OCI-LY1 (cell line): ENCODE measurements around the gene LAIR2.

Experiments
- H2AFZ ChIP-seq: fragments of 200-600 bp; sonication (generic), shearing (Covaris generic); 2 replicates; pipeline ENCODE4 v1.6.0; 2014; ENCODE audit warnings: antibody characterized with exemption, mild to moderate bottlenecking, low read length
- H3F3A ChIP-seq: fragments of 200-600 bp; sonication (generic), shearing (Covaris generic); 2 replicates; pipeline ENCODE4 v1.6.0; 2014; ENCODE audit warnings: mild to moderate bottlenecking, antibody characterized with exemption, low read length, moderate library complexity; ENCODE audit not compliant: insufficient read depth
- H3K27ac ChIP-seq: fragments of 200-600 bp; sonication (generic); 2 replicates; pipeline ENCODE4 v1.5.1; 2014; ENCODE audit warnings: low read length, mixed run types, mild to moderate bottlenecking, low read depth; ENCODE audit not compliant: poor library complexity, severe bottlenecking
- H3K27me3 ChIP-seq: fragments of 200-600 bp; sonication (generic); 2 replicates; pipeline ENCODE4 v1.6.0; 2014; ENCODE audit warnings: antibody characterized with exemption, mild to moderate bottlenecking, low read length, moderate library complexity; ENCODE audit not compliant: insufficient read depth
- H3K36me3 ChIP-seq: fragments of 200-600 bp; sonication (generic); 2 replicates; pipeline ENCODE4 v1.6.1; 2014; ENCODE audit warnings: mild to moderate bottlenecking, antibody characterized with exemption, low read length, moderate library complexity, mixed read lengths; ENCODE audit not compliant: insufficient read depth
- H3K4me1 ChIP-seq: fragments of 200-600 bp; sonication (generic); 2 replicates; pipeline ENCODE4 v1.5.1; 2014; ENCODE audit warnings: mild to moderate bottlenecking, low read length, moderate library complexity; ENCODE audit not compliant: insufficient read depth, severe bottlenecking
- H3K4me2 ChIP-seq: fragments of 200-600 bp; sonication (generic), shearing (Covaris generic); 2 replicates; pipeline ENCODE4 v1.6.1; 2014; ENCODE audit warnings: low read length
- H3K4me3 ChIP-seq: fragments of 200-600 bp; sonication (generic); 2 replicates; pipeline ENCODE4 v1.5.1; 2014; ENCODE audit warnings: low read length, low read depth, mild to moderate bottlenecking, mixed read lengths; ENCODE audit not compliant: poor library complexity, severe bottlenecking
- H3K79me2 ChIP-seq: fragments of 200-600 bp; shearing (Covaris generic); 2 replicates; pipeline ENCODE4 v1.6.1; 2016; ENCODE audit warnings: mixed run types, low read length, mixed read lengths; ENCODE audit not compliant: insufficient read depth
- H3K9ac ChIP-seq: fragments of 200-600 bp; sonication (generic), shearing (Covaris generic); 2 replicates; pipeline ENCODE4 v1.6.1; 2014; ENCODE audit warnings: mild to moderate bottlenecking, low read length, mixed read lengths
- H3K9me2 ChIP-seq: fragments of 200-600 bp; sonication (generic), shearing (Covaris generic); 2 replicates; pipeline ENCODE4 v1.6.1; 2014; ENCODE audit warnings: low read depth, mild to moderate bottlenecking, low read length, mixed read lengths
- H3K9me3 ChIP-seq: fragments of 200-600 bp; shearing (Covaris generic); 2 replicates; pipeline ENCODE4 v1.6.1; 2014; ENCODE audit warnings: low read length, mixed read lengths
- H4K20me1 ChIP-seq: fragments of 200-600 bp; sonication (generic), shearing (Covaris generic); 2 replicates; pipeline ENCODE4 v1.6.0; 2016; ENCODE audit warnings: mild to moderate bottlenecking, low read length; ENCODE audit not compliant: insufficient read depth
- EZH2 ChIP-seq: fragments of 200-600 bp; sonication (generic), shearing (Covaris generic); IDR thresholded peaks from 2 replicates; pipeline ENCODE4 v1.8.0; 2017; ENCODE audit warnings: borderline replicate concordance, mixed run types, mild to moderate bottlenecking, antibody characterized with exemption, low read length, moderate library complexity, mixed read lengths
- TF ChIP-seq, protein P1 (sequence below): fragments of 200-600 bp; sonication (generic), shearing (Covaris generic); IDR thresholded peaks from 2 replicates; pipeline ENCODE4 v1.5.1; 2017; ENCODE audit warnings: mild to moderate bottlenecking, antibody characterized with exemption, low read length, moderate library complexity, mixed read lengths

Gene LAIR2, protein sequence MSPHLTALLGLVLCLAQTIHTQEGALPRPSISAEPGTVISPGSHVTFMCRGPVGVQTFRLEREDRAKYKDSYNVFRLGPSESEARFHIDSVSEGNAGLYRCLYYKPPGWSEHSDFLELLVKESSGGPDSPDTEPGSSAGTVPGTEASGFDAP

DNA sequence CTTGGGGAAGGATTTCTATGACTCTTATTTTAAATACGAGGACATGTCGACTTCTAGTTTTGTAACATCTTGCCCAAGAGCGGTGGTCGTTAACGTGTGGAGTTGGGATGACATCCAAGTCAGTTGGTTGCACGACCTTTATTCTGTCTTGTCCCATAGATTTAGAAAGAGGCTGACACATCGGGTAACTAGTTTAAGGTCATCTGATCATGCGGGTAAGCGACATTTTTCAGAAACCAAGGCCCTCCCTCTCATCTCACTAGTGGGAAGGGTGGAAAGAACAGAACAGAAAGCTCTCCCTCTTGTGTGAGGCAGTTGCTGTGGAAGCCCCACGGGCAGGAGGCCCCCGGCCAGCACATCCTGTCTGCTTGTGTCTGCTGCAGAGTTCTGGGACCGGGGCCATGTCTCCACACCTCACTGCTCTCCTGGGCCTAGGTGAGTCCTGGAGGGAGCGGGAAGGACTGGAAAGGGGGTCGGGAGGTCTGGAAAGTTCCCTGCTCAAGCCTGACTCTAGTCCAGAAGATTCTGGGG lies at the start of gene LAIR2:
LAIR2 (plus strand) TSS at position 314 of the 531 bp plus-strand sequence; CDS start at position 402, 88 bp downstream.
- H3K9me3 ChIP-seq, result no peaks in the 10 kb centered on the region
- H3F3A ChIP-seq, result no peaks in the 10 kb centered on the region
- H3K9me2 ChIP-seq, result no peaks in the 10 kb centered on the region
- H3K36me3 ChIP-seq, result no peaks in the 10 kb centered on the region
- no peak within 1 kb of the TSS for H2AFZ ChIP-seq
- no peaks in the 10 kb centered on the region for H3K79me2 ChIP-seq
- no peaks in the 10 kb centered on the region for H3K27me3 ChIP-seq
- H3K4me3 ChIP-seq, result no peak within 1 kb of the TSS
- no peak within 1 kb of the TSS for H3K9ac ChIP-seq
- no peak within 1 kb of the TSS for H3K4me2 ChIP-seq
- TF ChIP-seq, protein P1, sequence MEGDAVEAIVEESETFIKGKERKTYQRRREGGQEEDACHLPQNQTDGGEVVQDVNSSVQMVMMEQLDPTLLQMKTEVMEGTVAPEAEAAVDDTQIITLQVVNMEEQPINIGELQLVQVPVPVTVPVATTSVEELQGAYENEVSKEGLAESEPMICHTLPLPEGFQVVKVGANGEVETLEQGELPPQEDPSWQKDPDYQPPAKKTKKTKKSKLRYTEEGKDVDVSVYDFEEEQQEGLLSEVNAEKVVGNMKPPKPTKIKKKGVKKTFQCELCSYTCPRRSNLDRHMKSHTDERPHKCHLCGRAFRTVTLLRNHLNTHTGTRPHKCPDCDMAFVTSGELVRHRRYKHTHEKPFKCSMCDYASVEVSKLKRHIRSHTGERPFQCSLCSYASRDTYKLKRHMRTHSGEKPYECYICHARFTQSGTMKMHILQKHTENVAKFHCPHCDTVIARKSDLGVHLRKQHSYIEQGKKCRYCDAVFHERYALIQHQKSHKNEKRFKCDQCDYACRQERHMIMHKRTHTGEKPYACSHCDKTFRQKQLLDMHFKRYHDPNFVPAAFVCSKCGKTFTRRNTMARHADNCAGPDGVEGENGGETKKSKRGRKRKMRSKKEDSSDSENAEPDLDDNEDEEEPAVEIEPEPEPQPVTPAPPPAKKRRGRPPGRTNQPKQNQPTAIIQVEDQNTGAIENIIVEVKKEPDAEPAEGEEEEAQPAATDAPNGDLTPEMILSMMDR, result no peak
- TF ChIP-seq EZH2, result no peak
- H3K27ac ChIP-seq, result no peak within 1 kb of the TSS
- no peaks in the 10 kb centered on the region for H3K4me1 ChIP-seq
- H4K20me1 ChIP-seq, result no peaks in the 10 kb centered on the region

DNA sequence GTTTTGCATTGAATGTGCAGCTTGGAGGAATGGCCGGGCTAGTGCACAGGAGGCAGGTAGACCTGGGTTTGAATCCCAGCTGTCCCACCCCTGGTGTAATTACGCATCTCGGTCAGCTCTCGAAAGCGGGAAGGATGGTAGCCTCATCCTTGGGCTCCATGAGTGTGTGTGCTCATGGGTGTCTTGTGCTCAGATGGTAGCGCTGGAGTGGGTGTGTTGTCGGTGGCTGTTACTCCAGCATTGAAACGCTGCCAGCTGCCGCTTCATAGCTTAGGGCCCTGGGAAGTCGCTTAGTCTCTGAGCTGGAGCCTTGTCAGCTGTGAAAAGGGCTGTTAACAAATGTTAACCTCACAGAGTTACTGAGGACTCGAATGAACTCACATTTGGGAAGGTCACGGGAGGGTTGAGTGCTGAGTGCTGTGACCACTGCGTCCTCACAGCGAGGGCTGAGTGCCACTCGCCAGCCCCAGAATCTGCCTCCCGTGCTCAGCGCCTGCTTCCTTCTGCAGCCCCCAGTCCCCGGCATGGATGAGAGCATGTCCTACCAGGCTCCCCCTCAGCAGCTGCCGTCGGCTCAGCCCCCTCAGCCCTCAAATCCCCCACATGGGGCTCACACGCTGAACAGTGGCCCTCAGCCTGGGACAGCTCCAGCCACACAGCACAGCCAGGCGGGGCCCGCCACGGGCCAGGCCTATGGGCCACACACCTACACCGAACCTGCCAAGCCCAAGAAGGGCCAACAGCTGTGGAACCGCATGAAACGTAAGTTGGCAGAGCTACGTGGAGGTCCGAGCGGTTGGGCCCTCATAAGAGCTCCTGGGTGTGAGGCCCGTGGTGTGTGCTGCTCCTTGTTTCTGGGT lies 48.5 kb upstream of the LAIR2 start:
- no peaks in the 10 kb centered on the region for H3F3A ChIP-seq
- H2AFZ ChIP-seq, result no peak overlapping the region
- H3K4me3 ChIP-seq, result no peak overlapping the region
- H3K4me1 ChIP-seq, result peaks cover 18% of the 10 kb centered on the region
- no peak overlapping the region for H3K27ac ChIP-seq
- H3K9ac ChIP-seq, result no peak overlapping the region
- no peaks in the 10 kb centered on the region for H3K9me3 ChIP-seq
- peaks cover 85% of the 10 kb centered on the region for H3K36me3 ChIP-seq
- no peaks in the 10 kb centered on the region for H3K9me2 ChIP-seq
- H4K20me1 ChIP-seq, result no peaks in the 10 kb centered on the region
- no peak overlapping the region for H3K4me2 ChIP-seq
- H3K27me3 ChIP-seq, result no peaks in the 10 kb centered on the region
- H3K79me2 ChIP-seq, result peaks cover 28% of the 10 kb centered on the region
- TF ChIP-seq EZH2, result no peak
- TF ChIP-seq, protein P1, result no peak

DNA sequence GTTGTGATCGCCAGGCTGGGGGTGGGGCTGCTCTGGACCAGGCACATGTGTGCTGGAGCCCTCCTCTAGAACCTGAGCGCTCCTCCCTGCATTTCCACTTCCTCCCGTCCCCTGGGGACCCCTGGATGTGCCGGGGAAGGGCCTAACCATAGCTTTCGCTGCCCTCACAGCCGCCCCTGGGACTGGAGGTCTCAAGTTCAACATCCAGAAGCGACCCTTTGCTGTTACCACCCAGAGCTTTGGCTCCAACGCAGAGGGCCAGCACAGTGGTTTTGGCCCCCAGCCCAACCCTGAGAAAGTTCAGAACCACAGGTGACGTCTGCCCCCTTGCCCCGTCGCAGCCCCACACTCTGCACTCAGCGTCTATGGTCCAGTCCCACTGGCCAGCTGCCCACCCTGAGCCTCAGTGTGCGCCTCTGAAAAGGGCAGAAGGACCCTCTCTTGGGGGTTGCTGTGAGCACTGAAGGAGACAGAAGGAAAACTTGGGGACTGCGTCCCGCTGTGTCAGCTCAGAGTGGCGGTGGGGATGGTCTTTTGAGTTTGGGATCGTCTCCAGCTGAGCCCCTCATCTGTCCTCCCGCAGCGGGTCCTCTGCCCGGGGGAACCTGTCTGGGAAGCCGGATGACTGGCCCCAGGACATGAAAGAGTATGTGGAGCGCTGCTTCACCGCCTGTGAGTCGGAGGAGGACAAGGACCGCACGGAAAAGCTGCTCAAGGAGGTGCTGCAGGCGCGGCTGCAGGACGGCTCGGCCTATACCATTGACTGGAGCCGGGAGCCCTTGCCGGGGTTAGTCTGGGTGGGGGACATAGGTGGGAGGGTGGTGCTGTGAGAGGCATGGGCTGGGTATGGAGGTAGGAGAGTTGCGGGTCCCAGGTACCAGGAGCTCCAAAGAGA lies 47.6 kb upstream of the LAIR2 start:
- H3K4me2 ChIP-seq, result no peak overlapping the region
- no peak overlapping the region for H3K27ac ChIP-seq
- H3K27me3 ChIP-seq, result no peaks in the 10 kb centered on the region
- H3K9me3 ChIP-seq, result no peaks in the 10 kb centered on the region
- peaks cover 20% of the 10 kb centered on the region for H3K79me2 ChIP-seq
- TF ChIP-seq EZH2, result no peak
- TF ChIP-seq, protein P1, result no peak
- peaks cover 16% of the 10 kb centered on the region for H3K4me1 ChIP-seq
- H3K36me3 ChIP-seq, result peaks cover 92% of the 10 kb centered on the region
- no peaks in the 10 kb centered on the region for H4K20me1 ChIP-seq
- no peak overlapping the region for H3K4me3 ChIP-seq
- no peak overlapping the region for H3K9ac ChIP-seq
- H3F3A ChIP-seq, result no peaks in the 10 kb centered on the region
- H2AFZ ChIP-seq, result no peak overlapping the region
- no peaks in the 10 kb centered on the region for H3K9me2 ChIP-seq
